Liver (tissue), 9 donors: ENCODE measurements around the gene TMEM115. TPM values are rescaled to one million over a fixed set of nuclear protein-coding genes. Genes with fewer than 3 reads are reported as not detected.

Experiments used
- DNase-seq: peaks from one replicate; pipeline ENCODE4 v3.0.0-alpha.2; 2017; ENCODE audit warnings: low spot score
- H3K27ac ChIP-seq, 2 donors: one replicate each; pipeline ENCODE4 v1.7.0; 2013; ENCODE audit warnings: inconsistent platforms in 2 of 2, low read length in 2 of 2, control low read depth in 1 of 2, low read depth in 1 of 2, mild to moderate bottlenecking in 1 of 2
- H3K27me3 ChIP-seq, 4 donors: one replicate each; pipeline versions ENCODE4 v1.6.1 to v1.7.0; 2013; ENCODE audit warnings: low read length in 3 of 4, inconsistent platforms in 1 of 4, mild to moderate bottlenecking in 1 of 4, moderate library complexity in 1 of 4; ENCODE audit not compliant: control insufficient read depth in 4 of 4, insufficient read depth in 4 of 4
- H3K36me3 ChIP-seq, 4 donors: one replicate each; pipeline versions ENCODE4 v1.6.1 to v1.7.0; 2013; ENCODE audit warnings: low read length in 3 of 4, mild to moderate bottlenecking in 3 of 4, low read depth in 1 of 4, moderate library complexity in 1 of 4; ENCODE audit not compliant: control insufficient read depth in 4 of 4, insufficient read depth in 3 of 4
- H3K4me1 ChIP-seq, 4 donors: one replicate each; pipeline versions ENCODE4 v1.6.1 to v1.7.0; 2013; ENCODE audit warnings: low read length in 3 of 4, mild to moderate bottlenecking in 3 of 4, moderate library complexity in 1 of 4; ENCODE audit not compliant: control insufficient read depth in 4 of 4, insufficient read depth in 4 of 4
- H3K4me3 ChIP-seq, 3 donors: one replicate each; pipeline versions ENCODE4 v1.6.1 to v1.7.0; 2013; ENCODE audit warnings: low read length in 3 of 3, control low read depth in 1 of 3, low read depth in 1 of 3, mild to moderate bottlenecking in 1 of 3
- H3K9ac ChIP-seq, 2 donors: one replicate each; pipeline ENCODE4 v1.7.0; 2013; ENCODE audit warnings: low read length in 2 of 2, mild to moderate bottlenecking in 2 of 2, moderate library complexity in 2 of 2, control low read depth in 1 of 2, low read depth in 1 of 2
- H3K9me3 ChIP-seq, 4 donors: one replicate each; pipeline versions ENCODE4 v1.6.1 to v1.7.0; 2013; ENCODE audit warnings: low read length in 3 of 4; ENCODE audit not compliant: control insufficient read depth in 4 of 4
- ATF3 ChIP-seq: IDR thresholded peaks from 2 replicates; pipeline ENCODE4 v1.6.1; 2016; ENCODE audit warnings: antibody characterized with exemption
- CTCF ChIP-seq: fragments of 150-350 bp; IDR thresholded peaks from 2 replicates; pipeline ENCODE4 v1.5.1; 2017; ENCODE audit warnings: improper control_type of control experiment, low read depth, low read length; ENCODE audit not compliant: missing input control
- EGR1 ChIP-seq, 2 donors: IDR thresholded peaks; 2 replicates each; pipeline ENCODE4 v1.6.1; 2016 to 2018; ENCODE audit warnings: antibody characterized with exemption in 2 of 2, low read depth in 2 of 2
- FOXA1 ChIP-seq: IDR thresholded peaks from 2 replicates; pipeline ENCODE4 v1.6.1; 2016; ENCODE audit warnings: antibody characterized with exemption
- FOXA2 ChIP-seq: IDR thresholded peaks from 2 replicates; pipeline ENCODE4 v1.6.1; 2016; ENCODE audit warnings: antibody characterized with exemption
- GABPA ChIP-seq, 2 donors: IDR thresholded peaks in 1 of 2; conservative IDR thresholded peaks in 1 of 2; 2 replicates each; pipeline ENCODE4 v1.6.1; 2016; ENCODE audit warnings: antibody characterized with exemption in 2 of 2, mild to moderate bottlenecking in 1 of 2, moderate library complexity in 1 of 2
- HNF4A ChIP-seq, 2 donors: conservative IDR thresholded peaks; 2 replicates each; pipeline ENCODE4 v1.6.1; 2016; ENCODE audit warnings: antibody characterized with exemption in 2 of 2, mild to moderate bottlenecking in 2 of 2
- HNF4G ChIP-seq: IDR thresholded peaks from 2 replicates; pipeline ENCODE4 v1.6.1; 2016; ENCODE audit warnings: antibody characterized with exemption
- JUND ChIP-seq, 2 donors: IDR thresholded peaks; 2 replicates each; pipeline ENCODE4 v1.6.1; 2016; ENCODE audit warnings: antibody characterized with exemption in 2 of 2
- MAX ChIP-seq: IDR thresholded peaks from 2 replicates; pipeline ENCODE4 v1.6.1; 2016; ENCODE audit warnings: antibody characterized with exemption
- NR2F2 ChIP-seq: IDR thresholded peaks from 2 replicates; pipeline ENCODE4 v1.6.1; 2016; ENCODE audit warnings: antibody characterized with exemption
- RAD21 ChIP-seq, 2 donors: IDR thresholded peaks; 2 replicates each; pipeline ENCODE4 v1.6.1; 2016; ENCODE audit warnings: antibody characterized with exemption in 2 of 2, mild to moderate bottlenecking in 2 of 2
- REST ChIP-seq: IDR thresholded peaks from 2 replicates; pipeline ENCODE4 v1.6.1; 2016; ENCODE audit warnings: antibody characterized with exemption, mild to moderate bottlenecking
- RXRA ChIP-seq, 2 donors: IDR thresholded peaks; 2 replicates each; pipeline ENCODE4 v1.6.1; 2017 to 2018; ENCODE audit warnings: antibody characterized with exemption in 2 of 2, mild to moderate bottlenecking in 1 of 2
- SP1 ChIP-seq: IDR thresholded peaks from 2 replicates; pipeline ENCODE4 v1.6.1; 2018; ENCODE audit warnings: antibody characterized with exemption, mild to moderate bottlenecking
- TAF1 ChIP-seq: conservative IDR thresholded peaks from 2 replicates; pipeline ENCODE4 v1.6.1; 2016; ENCODE audit warnings: antibody characterized with exemption, mild to moderate bottlenecking
- YY1 ChIP-seq: IDR thresholded peaks from 2 replicates; pipeline ENCODE4 v1.6.1; 2016; ENCODE audit warnings: antibody characterized with exemption, mild to moderate bottlenecking
- WGBS: extraction: QIAGEN DNeasy Blood & Tissue Kit; methylation state at CpG from one replicate; pipeline ENCODE4 v1.1.7; 2013; 5-methylcytosine and 5-hydroxymethylcytosine counted together
- polyA plus RNA-seq, 2 donors: library from polyadenylated mRNA; stranded (reverse) in 1 of 2; unstranded in 1 of 2; fragments of 200-250 nt in 1 of 2; fragments of >200 nt in 1 of 2; fragmentation: Nextera tagmentation in 1 of 2; extraction: Ambion mirVana in 1 of 2; gene quantifications; one replicate each; pipeline versions ENCODE4 v1.2.1 to v1.2.3, GENCODE V29; 2013 to 2015
- total RNA-seq, 2 donors: library from RNA; depleted of rRNA; stranded (reverse); fragments of >200 nt; gene quantifications; one replicate each; pipeline ENCODE4 v1.2.3, GENCODE V29; 2014
- donor health status: healthy.
- donor health status: healthy.
- donor health status: healthy.
- donor health status: healthy.
- donor health status: healthy.

The TMEM115 gene
- total and polyA plus RNA-seq, 4 donors: 18.6 to 23.0 (median 19.8) TPM

- H3K9ac ChIP-seq: no peak overlapping the region
- peaks cover 6 to 64% (median 45%) of the 10 kb centered on the region in 4 donors for H3K4me1 ChIP-seq
- WGBS: 87% methylated on average over 11 of the region's 11 CpGs
- peaks cover 0 to 18% (median 7%) of the 10 kb centered on the region in 4 donors for H3K36me3 ChIP-seq
- H3K27ac ChIP-seq: no peak overlapping the region
- H3K4me3 ChIP-seq: no peak overlapping the region
- no peaks in the 10 kb centered on the region for H3K9me3 ChIP-seq
- DNase-seq: no peak
- TF ChIP-seq RXRA (IDR thresholded peaks at IDR 0.05) (no peak), JUND (IDR thresholded peaks at IDR 0.05) (no peak), CTCF (no peak), MAX (no peak), TAF1 (no peak), REST (no peak), HNF4G (no peak), HNF4A (conservative IDR thresholded peaks at IDR 0.05) (no peak), FOXA2 (no peak), EGR1 (IDR thresholded peaks at IDR 0.05; ENCODE audit: low read depth in 2 of 2) (no peak)
- H3K27me3 ChIP-seq: no peaks in the 10 kb centered on the region
These were observed 33.7 kb downstream of the TMEM115 start for GRCh38 chr3:50325497-50326181.

- H3K27me3 ChIP-seq: no peaks in the 10 kb centered on the region
- H3K4me1 ChIP-seq: peaks cover 8 to 69% (median 50%) of the 10 kb centered on the region in 4 donors
- TF ChIP-seq REST (no peak), HNF4G (no peak), MAX (no peak), FOXA1 (no peak), SP1 (no peak), ATF3 (no peak), TAF1 (no peak), EGR1 (IDR thresholded peaks at IDR 0.05; ENCODE audit: low read depth in 2 of 2) (no peak), RXRA (IDR thresholded peaks at IDR 0.05) (no peak), NR2F2 (no peak), CTCF (no peak), HNF4A (conservative IDR thresholded peaks at IDR 0.05) (no peak), GABPA (IDR thresholded peaks at IDR 0.05 in 1 of 2, conservative IDR thresholded peaks at IDR 0.05 in 1 of 2) (no peak), RAD21 (IDR thresholded peaks at IDR 0.05) (no peak), YY1 (no peak), JUND (IDR thresholded peaks at IDR 0.05) (no peak), FOXA2 (no peak)
- no peak overlapping the region for H3K9ac ChIP-seq
- peaks cover 0 to 13% (median 4%) of the 10 kb centered on the region in 4 donors for H3K36me3 ChIP-seq
- no peaks in the 10 kb centered on the region for H3K9me3 ChIP-seq
- H3K27ac ChIP-seq: no peak overlapping the region
- 78% methylated on average over 2 of the region's 2 CpGs for WGBS
- H3K4me3 ChIP-seq: no peak overlapping the region
- no peak for DNase-seq
These were observed 34.2 kb downstream of the TMEM115 start for GRCh38 chr3:50325113-50325480.
